ENCODE data around the gene PPP1R12B. TPM values are rescaled to one million over a fixed set of nuclear protein-coding genes. Genes with fewer than 3 reads are reported as not detected.
A peak's percentile ranks its signal among the peaks of the same experiment; 100 is the strongest.

Gene PPP1R12B
- total and polyA plus RNA-seq, 8 donors = 4.4 to 29.4 (median 13.7) TPM

DNA sequence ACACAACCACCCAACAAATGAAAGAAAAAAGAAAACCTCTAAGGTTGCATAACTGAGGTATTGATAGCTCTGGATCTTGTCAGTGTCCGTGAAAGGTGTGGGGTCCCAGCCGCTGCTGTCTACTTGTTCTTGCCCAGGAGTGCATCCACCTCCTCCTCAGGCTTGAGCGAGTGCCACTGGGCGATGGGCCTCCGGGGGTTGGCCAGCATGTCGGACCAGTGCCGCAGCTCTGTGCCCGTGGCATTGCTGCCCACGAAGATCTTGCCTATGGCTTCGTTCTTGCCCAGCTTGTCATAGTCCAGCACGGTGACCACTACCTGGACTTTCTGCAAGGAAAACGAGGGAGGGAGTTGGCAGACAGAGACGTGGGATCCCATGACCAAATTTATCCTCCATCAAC lies 248.1 kb downstream of the PPP1R12B start:
- intact Hi-C loops (cut with DNase I) = no loop called here
- no peak for ATAC-seq

DNA sequence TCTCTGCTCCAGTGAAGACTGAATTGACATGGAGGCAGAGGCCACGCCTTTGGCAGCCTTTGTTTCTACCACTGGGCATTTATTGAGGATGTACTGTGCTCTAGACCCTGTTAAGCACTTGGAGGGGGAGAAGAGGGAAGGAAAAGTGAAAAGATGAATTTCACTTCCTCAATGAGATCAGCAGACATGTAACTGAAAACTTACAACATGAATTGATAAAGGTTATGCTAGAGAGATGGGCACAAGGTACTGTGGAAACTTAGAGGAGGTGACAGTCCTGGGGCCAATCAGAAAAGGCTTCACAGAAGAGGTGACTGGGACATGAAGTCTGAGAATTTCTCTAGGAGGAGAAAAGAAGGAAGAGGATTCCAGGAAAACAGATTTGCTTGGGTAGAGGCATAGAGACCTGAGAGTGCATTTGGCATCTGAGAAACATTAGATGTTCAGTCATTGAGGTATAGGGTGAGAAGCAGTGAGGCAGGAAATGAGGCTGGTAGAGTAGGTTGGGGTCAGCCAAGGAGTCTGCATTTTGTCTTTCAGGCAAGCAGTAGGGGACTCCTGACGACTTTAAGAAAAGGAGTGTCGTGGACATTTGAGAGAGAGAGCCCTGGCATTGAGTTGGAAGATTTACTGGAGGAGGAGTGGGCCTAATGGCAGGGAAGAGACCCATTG lies 248.7 kb downstream of the PPP1R12B start:
- no peak for DNase-seq
- H3K9me3 ChIP-seq = no peaks in the 10 kb centered on the region
- FAIRE-seq = no peak
- no peaks in the 10 kb centered on the region for H3K4me1 ChIP-seq
- H3K36me3 ChIP-seq = no peaks in the 10 kb centered on the region
- intact Hi-C loops (cut with DNase I) = no loop called here
- no peak overlapping the region for H3K27ac ChIP-seq
- ATAC-seq = no peak
- H3K4me3 ChIP-seq = no peak overlapping the region
- no peaks in the 10 kb centered on the region for H3K27me3 ChIP-seq
- 89 to 96% methylated on average over 3 of the region's 3 CpGs for WGBS, 2 donors
- TF ChIP-seq, protein P1, sequence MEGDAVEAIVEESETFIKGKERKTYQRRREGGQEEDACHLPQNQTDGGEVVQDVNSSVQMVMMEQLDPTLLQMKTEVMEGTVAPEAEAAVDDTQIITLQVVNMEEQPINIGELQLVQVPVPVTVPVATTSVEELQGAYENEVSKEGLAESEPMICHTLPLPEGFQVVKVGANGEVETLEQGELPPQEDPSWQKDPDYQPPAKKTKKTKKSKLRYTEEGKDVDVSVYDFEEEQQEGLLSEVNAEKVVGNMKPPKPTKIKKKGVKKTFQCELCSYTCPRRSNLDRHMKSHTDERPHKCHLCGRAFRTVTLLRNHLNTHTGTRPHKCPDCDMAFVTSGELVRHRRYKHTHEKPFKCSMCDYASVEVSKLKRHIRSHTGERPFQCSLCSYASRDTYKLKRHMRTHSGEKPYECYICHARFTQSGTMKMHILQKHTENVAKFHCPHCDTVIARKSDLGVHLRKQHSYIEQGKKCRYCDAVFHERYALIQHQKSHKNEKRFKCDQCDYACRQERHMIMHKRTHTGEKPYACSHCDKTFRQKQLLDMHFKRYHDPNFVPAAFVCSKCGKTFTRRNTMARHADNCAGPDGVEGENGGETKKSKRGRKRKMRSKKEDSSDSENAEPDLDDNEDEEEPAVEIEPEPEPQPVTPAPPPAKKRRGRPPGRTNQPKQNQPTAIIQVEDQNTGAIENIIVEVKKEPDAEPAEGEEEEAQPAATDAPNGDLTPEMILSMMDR (IDR thresholded peaks at IDR 0.05) = no peak

More for the DNA sequence above, 248.1 kb downstream of the PPP1R12B start:
- H3K36me3 ChIP-seq = no peaks in the 10 kb centered on the region
- FAIRE-seq (no peak), DNase-seq (no peak)
- H3K27ac ChIP-seq = no peak overlapping the region
- H3K9me3 ChIP-seq = no peaks in the 10 kb centered on the region
- no peaks in the 10 kb centered on the region for H3K27me3 ChIP-seq
- no peak overlapping the region for H3K4me3 ChIP-seq
- TF ChIP-seq, protein P1 (IDR thresholded peaks at IDR 0.05) = no peak
- WGBS, 2 donors = 87 to 91% methylated on average over 13 of the region's 13 CpGs
- H3K4me1 ChIP-seq = no peaks in the 10 kb centered on the region

DNA sequence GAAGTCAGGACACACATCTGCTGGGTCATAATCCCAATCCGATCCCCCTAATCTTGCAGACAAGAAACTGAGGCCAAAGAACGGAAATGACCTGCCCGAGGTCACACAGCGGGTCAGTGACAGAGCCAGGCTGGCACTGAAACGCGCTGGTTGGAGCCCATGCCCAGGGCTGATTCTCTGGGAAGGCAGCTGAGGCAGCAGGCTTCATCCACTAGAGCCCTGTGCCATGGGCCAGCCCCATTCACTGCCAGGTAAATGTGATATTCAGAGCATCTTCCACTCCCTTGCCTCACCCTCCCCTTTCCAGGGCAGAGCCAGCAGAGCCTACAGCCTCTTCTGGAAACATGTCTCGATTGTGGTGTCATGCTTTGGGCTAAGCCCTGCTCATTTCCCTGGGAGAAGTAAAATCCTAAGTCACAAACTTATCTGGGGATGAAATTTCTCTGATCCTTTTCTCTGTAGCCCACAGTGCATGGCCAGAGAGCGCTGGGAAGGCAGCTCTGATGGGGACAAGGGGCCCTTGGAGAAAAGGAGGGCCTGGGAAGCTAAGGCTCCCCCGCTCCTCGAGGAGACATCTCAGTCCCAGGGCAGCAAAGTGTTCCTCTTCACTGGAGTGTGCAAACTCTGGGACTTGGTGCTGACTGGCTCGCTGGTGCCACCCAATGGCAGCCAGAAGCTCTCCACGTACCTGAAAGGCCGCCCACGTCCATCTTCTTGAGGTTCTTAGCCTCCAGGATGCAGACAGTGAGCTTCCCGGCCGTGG lies 251.4 kb downstream of the PPP1R12B start:
- TF ChIP-seq, protein P1 (IDR thresholded peaks at IDR 0.05) = peak in 3 of 4 donors; percentile 33 to 49 (median 48)

DNA sequence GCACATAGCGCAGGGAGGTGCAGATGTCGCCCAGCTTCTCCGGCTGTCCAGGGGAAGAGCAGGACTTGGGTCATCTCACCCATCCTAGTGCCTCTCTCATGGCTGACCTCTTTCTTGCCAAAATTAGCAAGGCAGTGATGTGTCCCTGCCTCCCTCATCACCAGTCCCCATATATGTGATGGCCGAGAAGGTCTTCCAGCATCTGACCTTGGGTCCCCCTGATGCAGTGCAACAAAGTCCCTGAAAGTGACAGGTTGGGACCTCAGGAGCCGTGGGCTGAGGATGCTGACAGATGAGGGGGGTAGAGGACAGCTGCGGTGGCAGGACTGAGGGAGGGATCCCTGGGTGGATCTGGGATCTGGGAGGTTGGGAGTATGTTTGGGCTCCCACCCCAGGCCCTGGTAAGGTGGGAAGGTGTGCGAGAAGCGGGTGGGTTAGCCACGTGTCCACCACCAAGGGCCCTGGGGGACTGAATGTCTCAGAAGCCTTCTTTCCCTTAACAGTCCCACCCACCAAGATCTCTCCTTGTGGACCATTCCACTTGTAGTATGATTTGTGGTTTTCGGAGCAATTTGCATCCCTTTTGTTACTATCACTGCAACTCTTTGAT lies 252.0 kb downstream of the PPP1R12B start:
- no peaks in the 10 kb centered on the region for H3K9me3 ChIP-seq
- WGBS, 2 donors = 88 to 93% methylated on average over 10 of the region's 10 CpGs
- intact Hi-C loops (cut with DNase I) = no loop called here
- H3K4me1 ChIP-seq = no peaks in the 10 kb centered on the region
- H3K36me3 ChIP-seq = no peaks in the 10 kb centered on the region
- ATAC-seq (no peak), FAIRE-seq (no peak), DNase-seq (no peak)
- H3K27me3 ChIP-seq = no peaks in the 10 kb centered on the region
- no peak overlapping the region for H3K27ac ChIP-seq
- H3K4me3 ChIP-seq = no peak overlapping the region
- TF ChIP-seq, protein P1 (IDR thresholded peaks at IDR 0.05) = no peak

More for the DNA sequence above, 251.4 kb downstream of the PPP1R12B start:
- Histone ChIP-seq H3K36me3 (no peaks in the 10 kb centered on the region), H3K27me3 (no peaks in the 10 kb centered on the region), H3K9me3 (no peaks in the 10 kb centered on the region), H3K27ac (no peak overlapping the region), H3K4me1 (no peaks in the 10 kb centered on the region), H3K4me3 (no peak overlapping the region)
- peak in 2 of 6 donors; percentile 20 to 56 for DNase-seq
- intact Hi-C loops (cut with DNase I) = no loop called here
- WGBS, 2 donors = 60 to 63% methylated on average over 16 of the region's 16 CpGs
- ATAC-seq = peak; percentile 60 to 92 (median 88)
- FAIRE-seq = no peak
